Mesenchymal stem cell (in vitro differentiated cells and primary cell): ENCODE measurements around the gene IFNG-AS1.

ENCODE experiments used
- DNase-seq: peaks from one replicate; pipeline ENCODE4 v3.0.0-alpha.2; 2013
- H2AFZ ChIP-seq: one replicate; pipeline ENCODE4 v1.6.1; 2013; ENCODE audit warnings: low read depth, mild to moderate bottlenecking, control low read depth, inconsistent platforms, low read length, moderate library complexity
- H2AK5ac ChIP-seq: 2 replicates; pipeline ENCODE4 v1.6.1; 2013; ENCODE audit warnings: low read length, moderate library complexity, mild to moderate bottlenecking, inconsistent platforms; ENCODE audit not compliant: severe bottlenecking
- H2BK120ac ChIP-seq: one replicate; pipeline ENCODE4 v1.6.1; 2013; ENCODE audit warnings: low read depth, mild to moderate bottlenecking, inconsistent platforms, low read length, moderate library complexity
- H2BK12ac ChIP-seq, 2 experiments: one replicate each; pipeline ENCODE4 v1.6.1; 2013; ENCODE audit warnings: inconsistent platforms in 2 of 2, low read length in 2 of 2, mild to moderate bottlenecking in 2 of 2, moderate library complexity in 2 of 2, control low read depth in 1 of 2
- H2BK15ac ChIP-seq: one replicate; pipeline ENCODE4 v1.6.1; 2013; ENCODE audit warnings: mild to moderate bottlenecking, low read depth, inconsistent platforms; ENCODE audit not compliant: poor library complexity, severe bottlenecking
- H2BK5ac ChIP-seq: 2 replicates; pipeline ENCODE4 v1.6.1; 2013; ENCODE audit warnings: low read depth, mild to moderate bottlenecking, low read length, control low read depth, inconsistent platforms; ENCODE audit not compliant: poor library complexity, severe bottlenecking
- H3K14ac ChIP-seq, 2 experiments: one replicate each; pipeline ENCODE4 v1.6.1; 2013; ENCODE audit warnings: inconsistent platforms in 2 of 2, low read length in 2 of 2, control low read depth in 1 of 2, mild to moderate bottlenecking in 1 of 2, moderate library complexity in 1 of 2
- H3K18ac ChIP-seq, 2 experiments: one replicate each; pipeline ENCODE4 v1.6.1; 2013; ENCODE audit warnings: inconsistent platforms in 2 of 2, low read length in 2 of 2, control low read depth in 1 of 2, low read depth in 1 of 2, mild to moderate bottlenecking in 1 of 2
- H3K23ac ChIP-seq, 2 experiments: one replicate each; pipeline ENCODE4 v1.6.1; 2013; ENCODE audit warnings: inconsistent platforms in 2 of 2, low read length in 2 of 2, mild to moderate bottlenecking in 2 of 2, moderate library complexity in 2 of 2, control low read depth in 1 of 2
- H3K27ac ChIP-seq: 2 replicates; pipeline ENCODE4 v1.5.1; 2013; ENCODE audit warnings: mild to moderate bottlenecking, moderate library complexity, low read length, control low read depth, inconsistent platforms; ENCODE audit not compliant: poor library complexity, severe bottlenecking
- H3K27me3 ChIP-seq, 2 experiments: 2 replicates each; pipeline versions ENCODE4 v1.6.1 to v1.7.0; 2013; ENCODE audit warnings: low read length in 2 of 2, mild to moderate bottlenecking in 2 of 2, moderate library complexity in 2 of 2, control low read depth in 1 of 2, inconsistent platforms in 1 of 2; ENCODE audit not compliant: control insufficient read depth in 1 of 2, insufficient read depth in 1 of 2
- H3K36me3 ChIP-seq, 2 experiments: 2 replicates each; pipeline versions ENCODE4 v1.6.1 to v1.7.0; 2013; ENCODE audit warnings: low read length in 2 of 2, control low read depth in 1 of 2, inconsistent platforms in 1 of 2, low read depth in 1 of 2, mild to moderate bottlenecking in 1 of 2; ENCODE audit not compliant: insufficient read depth in 2 of 2, control insufficient read depth in 1 of 2
- H3K4ac ChIP-seq, 2 experiments: one replicate each; pipeline ENCODE4 v1.6.1; 2013; ENCODE audit warnings: inconsistent platforms in 2 of 2, low read length in 2 of 2, mild to moderate bottlenecking in 2 of 2, moderate library complexity in 2 of 2, control low read depth in 1 of 2, low read depth in 1 of 2
- H3K4me1 ChIP-seq: 2 replicates; pipeline ENCODE4 v1.6.1; 2013; ENCODE audit warnings: low read depth, low read length, control low read depth; ENCODE audit not compliant: control insufficient read depth, insufficient read depth
- H3K4me2 ChIP-seq: 2 replicates; pipeline ENCODE4 v1.6.1; 2013; ENCODE audit warnings: low read length, mild to moderate bottlenecking, inconsistent platforms; ENCODE audit not compliant: poor library complexity, severe bottlenecking
- H3K4me3 ChIP-seq, 2 experiments: 2 replicates each; pipeline versions ENCODE4 v1.5.1 to v1.7.0; 2013; ENCODE audit warnings: low read length in 2 of 2, mild to moderate bottlenecking in 2 of 2, control low read depth in 1 of 2, low read depth in 1 of 2; ENCODE audit not compliant: insufficient read depth in 1 of 2
- H3K79me1 ChIP-seq: replicated peaks from 2 replicates; pipeline ENCODE4 v1.6.1; 2013; ENCODE audit warnings: mild to moderate bottlenecking, control low read depth, low read length, inconsistent platforms; ENCODE audit not compliant: poor library complexity, severe bottlenecking
- H3K9ac ChIP-seq: 2 replicates; pipeline ENCODE4 v1.7.0; 2013; ENCODE audit warnings: mild to moderate bottlenecking, low read length, moderate library complexity
- H3K9me3 ChIP-seq: 2 replicates; pipeline ENCODE4 v1.7.0; 2013; ENCODE audit warnings: mild to moderate bottlenecking, low read length; ENCODE audit not compliant: control insufficient read depth
- H4K8ac ChIP-seq: one replicate; pipeline ENCODE4 v1.6.1; 2013; ENCODE audit warnings: inconsistent platforms, mild to moderate bottlenecking, low read length, moderate library complexity
- H4K91ac ChIP-seq: one replicate; pipeline ENCODE4 v1.6.1; 2013; ENCODE audit warnings: mild to moderate bottlenecking, low read length, inconsistent platforms
- WGBS: methylation state at CpG from one replicate; pipeline ENCODE4 v1.1.7; 2013; ENCODE audit warnings: mixed read lengths; 5-methylcytosine and 5-hydroxymethylcytosine counted together

Gene IFNG-AS1

GRCh38 chr12:68007033-68007432, 17.8 kb downstream of the IFNG-AS1 start:
- peaks cover 1% of the 10 kb centered on the region for H3K4me1 ChIP-seq
- 60% methylated on average over 1 of the region's 1 CpG for WGBS
- H4K91ac ChIP-seq, result no peak overlapping the region
- H3K9ac ChIP-seq, result peak overlapping the region; percentile 30
- H3K4me3 ChIP-seq, result no peak overlapping the region
- no peak overlapping the region for H3K23ac ChIP-seq
- no peak overlapping the region for H3K14ac ChIP-seq
- no peak overlapping the region for H3K18ac ChIP-seq
- peaks cover 4% of the 10 kb centered on the region for H3K9me3 ChIP-seq
- H3K27ac ChIP-seq, result no peak overlapping the region
- no peak overlapping the region for H2AK5ac ChIP-seq
- no peak overlapping the region for H4K8ac ChIP-seq
- H2BK12ac ChIP-seq, result no peak overlapping the region
- no peak overlapping the region for H2BK15ac ChIP-seq
- DNase-seq, result no peak
- H2BK120ac ChIP-seq, result no peak overlapping the region
- H3K27me3 ChIP-seq, result no peaks in the 10 kb centered on the region
- no peaks in the 10 kb centered on the region for H3K36me3 ChIP-seq
- no peak overlapping the region for H3K4me2 ChIP-seq
- H3K4ac ChIP-seq, result no peak overlapping the region
- H2BK5ac ChIP-seq, result no peak overlapping the region
- no peak overlapping the region for H2AFZ ChIP-seq
- no peaks in the 10 kb centered on the region for H3K79me1 ChIP-seq

- Histone ChIP-seq H3K36me3 (no peaks in the 10 kb centered on the region), H3K4me3 (no peak overlapping the region), H3K4ac (no peak overlapping the region), H3K9ac (peak overlapping the region; percentile 30), H3K23ac (no peak overlapping the region), H2AFZ (no peak overlapping the region), H3K4me2 (no peak overlapping the region), H3K4me1 (no peaks in the 10 kb centered on the region), H4K91ac (no peak overlapping the region), H3K79me1 (no peaks in the 10 kb centered on the region), H2BK120ac (no peak overlapping the region), H2BK15ac (no peak overlapping the region), H2BK12ac (no peak overlapping the region), H2AK5ac (no peak overlapping the region), H3K27ac (no peak overlapping the region), H2BK5ac (no peak overlapping the region), H3K27me3 (no peaks in the 10 kb centered on the region), H3K14ac (no peak overlapping the region), H4K8ac (no peak overlapping the region), H3K18ac (no peak overlapping the region), H3K9me3 (peaks cover 4% of the 10 kb centered on the region)
- DNase-seq, result peak; percentile 51
Observed at GRCh38 chr12:68007466-68007865, 18.2 kb downstream of the IFNG-AS1 start.

- no peak overlapping the region for H2AK5ac ChIP-seq
- no peak overlapping the region for H4K91ac ChIP-seq
- no peaks in the 10 kb centered on the region for H3K9me3 ChIP-seq
- H3K4ac ChIP-seq, result no peak overlapping the region
- no peak overlapping the region for H2AFZ ChIP-seq
- H2BK12ac ChIP-seq, result no peak overlapping the region
- WGBS, result 87% methylated on average over 5 of the region's 6 CpGs
- no peak overlapping the region for H2BK5ac ChIP-seq
- H3K4me2 ChIP-seq, result no peak overlapping the region
- no peak for DNase-seq
- no peak overlapping the region for H2BK15ac ChIP-seq
- no peak overlapping the region for H3K23ac ChIP-seq
- H2BK120ac ChIP-seq, result no peak overlapping the region
- no peaks in the 10 kb centered on the region for H3K27me3 ChIP-seq
- H3K36me3 ChIP-seq, result no peaks in the 10 kb centered on the region
- no peaks in the 10 kb centered on the region for H3K4me1 ChIP-seq
- H3K79me1 ChIP-seq, result no peaks in the 10 kb centered on the region
- H3K14ac ChIP-seq, result no peak overlapping the region
- no peak overlapping the region for H3K4me3 ChIP-seq
- H3K27ac ChIP-seq, result no peak overlapping the region
- H4K8ac ChIP-seq, result no peak overlapping the region
- no peak overlapping the region for H3K9ac ChIP-seq
- peak overlapping the region in 1 of 2 experiments; percentile 66 for H3K18ac ChIP-seq
Observed at GRCh38 chr12:68011206-68011881, 22.1 kb downstream of the IFNG-AS1 start.

GRCh38 chr12:68011882-68012207, 22.6 kb downstream of the IFNG-AS1 start:
- Histone ChIP-seq H3K9me3 (no peaks in the 10 kb centered on the region), H2BK15ac (no peak overlapping the region), H2BK120ac (no peak overlapping the region), H3K79me1 (no peaks in the 10 kb centered on the region), H3K27me3 (peaks cover 0 to 2% of the 10 kb centered on the region in 2 experiments), H3K4me2 (no peak overlapping the region), H3K4me3 (no peak overlapping the region), H3K9ac (no peak overlapping the region), H2BK12ac (no peak overlapping the region), H3K4me1 (no peaks in the 10 kb centered on the region), H3K27ac (no peak overlapping the region), H3K14ac (no peak overlapping the region), H3K23ac (no peak overlapping the region), H4K8ac (no peak overlapping the region), H2AK5ac (no peak overlapping the region), H3K18ac (no peak overlapping the region), H3K4ac (no peak overlapping the region), H4K91ac (no peak overlapping the region), H3K36me3 (no peaks in the 10 kb centered on the region), H2BK5ac (no peak overlapping the region), H2AFZ (no peak overlapping the region)
- DNase-seq, result peak; percentile 17
- 100% methylated on average over 1 of the region's 2 CpGs for WGBS
